Measurements from ENCODE around the gene CYP24A1. TPM values are rescaled to one million over a fixed set of nuclear protein-coding genes. Genes with fewer than 3 reads are reported as not detected.
"Not testable (repeated sequence)": the region's sequence is repeated elsewhere in the genome, so short reads cannot be mapped to it uniquely, and the experiment has no call there.

The CYP24A1 gene
- total RNA-seq, 1 donor from 2014 or later = 5.9 TPM

DNA sequence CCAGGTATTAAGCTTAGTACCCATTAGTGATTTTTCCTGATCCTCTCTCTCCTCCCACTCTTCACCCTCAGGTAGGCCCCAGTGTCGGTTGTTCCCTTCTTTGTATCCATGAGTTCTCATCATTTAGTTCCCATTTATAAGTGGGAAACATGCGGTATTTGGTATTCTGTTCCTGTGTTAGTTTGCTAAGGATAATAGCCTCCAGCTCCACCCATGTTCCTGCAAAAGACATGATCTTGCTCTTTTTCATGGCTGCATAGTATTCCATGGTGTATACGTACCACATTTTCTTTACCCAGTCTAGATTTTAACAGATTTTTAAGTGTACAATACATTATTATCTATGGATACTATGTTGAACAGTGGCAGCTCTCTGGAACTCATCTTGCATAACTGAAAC lies 44.4 kb downstream of the CYP24A1 start:
- Histone ChIP-seq H3K4me1 (peaks cover 8% of the 10 kb centered on the region), H3K27me3 (no peaks in the 10 kb centered on the region), H3K9me3 (no peaks in the 10 kb centered on the region), H3K4me3 (no peak overlapping the region), H3K36me3 (no peaks in the 10 kb centered on the region), H3K27ac (no peak overlapping the region)
- intact Hi-C loops (cut with DNase I) = no loop called here
- TF ChIP-seq POLR2AphosphoS5 (IDR thresholded peaks at IDR 0.05; ENCODE audit: insufficient read depth in 1 of 2, low read depth in 1 of 2) = no peak
- TF ChIP-seq, protein P1, sequence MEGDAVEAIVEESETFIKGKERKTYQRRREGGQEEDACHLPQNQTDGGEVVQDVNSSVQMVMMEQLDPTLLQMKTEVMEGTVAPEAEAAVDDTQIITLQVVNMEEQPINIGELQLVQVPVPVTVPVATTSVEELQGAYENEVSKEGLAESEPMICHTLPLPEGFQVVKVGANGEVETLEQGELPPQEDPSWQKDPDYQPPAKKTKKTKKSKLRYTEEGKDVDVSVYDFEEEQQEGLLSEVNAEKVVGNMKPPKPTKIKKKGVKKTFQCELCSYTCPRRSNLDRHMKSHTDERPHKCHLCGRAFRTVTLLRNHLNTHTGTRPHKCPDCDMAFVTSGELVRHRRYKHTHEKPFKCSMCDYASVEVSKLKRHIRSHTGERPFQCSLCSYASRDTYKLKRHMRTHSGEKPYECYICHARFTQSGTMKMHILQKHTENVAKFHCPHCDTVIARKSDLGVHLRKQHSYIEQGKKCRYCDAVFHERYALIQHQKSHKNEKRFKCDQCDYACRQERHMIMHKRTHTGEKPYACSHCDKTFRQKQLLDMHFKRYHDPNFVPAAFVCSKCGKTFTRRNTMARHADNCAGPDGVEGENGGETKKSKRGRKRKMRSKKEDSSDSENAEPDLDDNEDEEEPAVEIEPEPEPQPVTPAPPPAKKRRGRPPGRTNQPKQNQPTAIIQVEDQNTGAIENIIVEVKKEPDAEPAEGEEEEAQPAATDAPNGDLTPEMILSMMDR (IDR thresholded peaks at IDR 0.05) = no peak
- TF ChIP-seq POLR2A (IDR thresholded peaks at IDR 0.05) = no peak
- DNase-seq (ENCODE audit: extremely low spot score in 2 of 2) = no peak

DNA sequence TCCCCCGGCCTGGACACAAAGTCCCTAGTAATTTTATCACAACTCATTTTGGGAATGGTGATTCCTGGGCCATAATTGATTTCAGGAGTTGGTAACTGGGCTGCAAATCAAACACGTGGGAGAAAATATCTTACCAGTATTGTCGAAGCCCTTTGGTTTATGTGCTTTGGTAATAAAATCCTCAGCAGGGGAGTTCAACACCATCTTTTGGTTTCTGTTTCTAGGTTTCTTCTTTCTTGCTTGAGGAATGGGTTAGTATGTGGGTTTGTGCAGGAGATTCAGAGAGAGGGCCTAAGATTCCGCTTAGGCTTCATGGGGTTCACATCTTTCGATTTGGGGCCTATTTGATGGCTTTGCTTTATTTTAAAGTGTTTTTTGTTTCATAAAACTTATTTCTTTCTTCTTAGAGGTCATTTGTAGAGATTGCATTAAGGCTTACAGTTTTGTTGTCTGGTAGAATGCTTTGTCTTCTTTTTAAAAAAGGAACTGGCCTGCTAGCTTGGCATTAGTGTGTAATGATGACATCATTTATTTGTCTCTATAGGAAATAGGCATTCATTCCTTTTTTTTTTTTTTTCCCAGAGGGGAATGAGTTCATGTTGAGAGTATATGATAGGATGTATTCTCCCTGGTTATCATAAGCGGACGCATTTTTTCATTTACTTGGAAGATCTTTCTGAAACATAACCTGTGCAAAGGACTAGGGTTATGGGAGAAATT lies 45.8 kb downstream of the CYP24A1 start:
- Histone ChIP-seq H3K27me3 (no peaks in the 10 kb centered on the region), H3K36me3 (no peaks in the 10 kb centered on the region), H3K9me3 (no peaks in the 10 kb centered on the region), H3K27ac (no peak overlapping the region), H3K4me1 (peaks cover 14% of the 10 kb centered on the region), H3K4me3 (no peak overlapping the region)
- intact Hi-C loops (cut with DNase I) = no loop called here
- no peak for TF ChIP-seq POLR2A (IDR thresholded peaks at IDR 0.05)
- no peak for TF ChIP-seq POLR2AphosphoS5 (IDR thresholded peaks at IDR 0.05; ENCODE audit: insufficient read depth in 1 of 2, low read depth in 1 of 2)
- TF ChIP-seq, protein P1 (IDR thresholded peaks at IDR 0.05) = no peak
- no peak for DNase-seq (ENCODE audit: extremely low spot score in 2 of 2)

DNA sequence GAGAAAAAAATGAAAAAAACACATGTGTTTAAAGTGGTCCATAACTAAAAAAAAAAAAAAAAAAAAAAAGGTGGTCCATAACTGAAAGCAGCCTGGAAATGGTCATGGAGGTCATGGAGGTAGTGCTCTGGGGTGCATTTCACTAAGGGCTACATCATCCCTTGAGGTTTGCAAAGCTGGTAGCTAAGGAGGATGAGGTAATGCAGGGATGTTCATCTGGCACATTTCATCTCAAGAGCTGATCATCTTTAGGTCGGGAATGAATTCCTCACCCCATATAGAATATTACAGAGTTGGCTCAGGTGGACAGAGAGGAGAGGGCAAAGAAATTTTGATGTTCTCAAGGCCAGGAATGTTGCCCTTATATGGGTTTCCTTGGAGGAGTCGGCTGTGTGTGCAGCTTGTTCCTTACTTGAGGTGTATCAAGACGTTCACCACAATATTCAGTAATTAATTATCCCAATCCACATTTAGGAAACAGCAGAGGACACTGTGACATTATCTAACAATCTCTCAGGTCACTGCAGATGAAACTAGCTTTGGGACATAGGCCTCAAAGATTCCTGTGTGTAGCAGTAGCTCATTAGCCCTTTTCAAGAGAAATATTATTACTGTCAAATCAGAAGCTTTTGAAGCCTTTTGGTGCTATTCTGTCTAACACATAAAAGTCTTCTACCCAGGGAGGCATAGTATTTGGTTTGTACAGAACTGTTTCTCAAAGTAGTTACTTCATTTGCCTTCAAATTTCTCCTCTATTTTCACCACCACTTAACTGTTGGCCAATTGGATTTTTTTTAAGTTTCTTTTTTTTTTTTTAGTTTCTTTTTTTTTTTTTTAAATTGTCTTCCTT lies 46.8 kb downstream of the CYP24A1 start:
- H3K4me3 ChIP-seq = no peak overlapping the region

DNA sequence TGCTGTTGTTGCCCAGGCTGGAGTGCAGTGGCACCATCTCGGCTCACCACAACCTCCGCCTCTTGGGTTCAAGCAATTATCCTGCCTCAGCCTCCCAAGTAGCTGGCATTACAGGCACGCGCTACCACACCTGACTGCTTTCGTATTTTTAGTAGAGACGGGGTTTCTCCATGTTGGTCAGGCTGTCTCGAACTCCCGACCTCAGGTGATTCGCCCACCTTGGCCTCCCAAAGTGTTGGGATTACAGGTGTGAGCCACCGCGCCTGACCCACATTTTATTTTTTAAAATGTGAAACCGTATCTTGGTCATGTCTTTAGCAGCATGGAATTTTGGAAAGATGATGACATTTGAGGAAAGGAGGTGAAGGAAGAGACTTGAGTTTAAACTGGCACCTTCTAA lies 47.5 kb downstream of the CYP24A1 start:
- intact Hi-C loops (cut with DNase I) = not testable (repeated sequence)

More for the DNA sequence above, 46.8 kb downstream of the CYP24A1 start:
- intact Hi-C loops (cut with DNase I) = no loop called here
- Histone ChIP-seq H3K9me3 (no peaks in the 10 kb centered on the region), H3K4me1 (peaks cover 23% of the 10 kb centered on the region), H3K27me3 (no peaks in the 10 kb centered on the region), H3K36me3 (no peaks in the 10 kb centered on the region), H3K27ac (peak overlapping the region; percentile 23)
- TF ChIP-seq POLR2AphosphoS5 (IDR thresholded peaks at IDR 0.05; ENCODE audit: insufficient read depth in 1 of 2, low read depth in 1 of 2) = no peak
- no peak for TF ChIP-seq POLR2A (IDR thresholded peaks at IDR 0.05)
- TF ChIP-seq, protein P1 (IDR thresholded peaks at IDR 0.05) = no peak
- no peak for DNase-seq (ENCODE audit: extremely low spot score in 2 of 2)

DNA sequence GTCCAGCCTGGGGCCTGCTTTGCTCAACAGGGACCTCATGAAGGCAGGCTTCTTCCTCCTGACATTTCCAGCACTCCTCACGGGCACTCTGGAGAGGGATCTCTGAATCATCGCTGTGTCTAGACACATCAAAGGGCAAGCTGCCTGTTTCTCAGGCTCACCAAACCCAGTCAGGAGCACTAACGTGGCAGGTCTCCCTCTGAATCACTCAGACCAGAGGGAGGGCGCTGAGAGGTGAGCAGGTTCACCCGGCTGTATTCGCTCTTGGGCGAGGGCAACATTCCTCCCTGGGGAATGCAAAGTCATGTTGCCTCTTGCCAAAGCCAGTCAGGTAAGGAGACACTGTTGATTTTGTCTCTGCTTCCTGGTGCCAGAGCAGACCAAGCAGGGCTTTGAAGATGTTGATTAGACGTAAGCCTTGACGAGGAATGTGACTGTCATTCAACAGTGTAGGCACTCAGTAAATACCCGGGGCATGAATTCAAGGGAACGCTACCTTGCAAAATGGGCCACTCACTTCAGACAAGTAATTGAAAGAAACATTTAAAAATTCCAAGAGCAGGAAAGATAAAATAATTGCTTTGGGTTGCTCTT lies 50.1 kb downstream of the CYP24A1 start:
- TF ChIP-seq POLR2A (IDR thresholded peaks at IDR 0.05) (no peak), POLR2AphosphoS5 (IDR thresholded peaks at IDR 0.05; ENCODE audit: insufficient read depth in 1 of 2, low read depth in 1 of 2) (peak; percentile 69 to 76)
- TF ChIP-seq, protein P1 (IDR thresholded peaks at IDR 0.05) = no peak
- no peaks in the 10 kb centered on the region for H3K9me3 ChIP-seq
- H3K4me1 ChIP-seq = peaks cover 35% of the 10 kb centered on the region
- H3K27me3 ChIP-seq = no peaks in the 10 kb centered on the region
- DNase-seq (ENCODE audit: extremely low spot score in 2 of 2) = peak; percentile 97 to 98
- H3K27ac ChIP-seq = peak overlapping the region; percentile 85
- intact Hi-C loops (cut with DNase I) = no loop called here
- no peak overlapping the region for H3K4me3 ChIP-seq
- no peaks in the 10 kb centered on the region for H3K36me3 ChIP-seq

More for the DNA sequence above, 47.5 kb downstream of the CYP24A1 start:
- peaks cover 30% of the 10 kb centered on the region for H3K4me1 ChIP-seq
- H3K27me3 ChIP-seq; DNase-seq (ENCODE audit: extremely low spot score in 2 of 2); H3K36me3 ChIP-seq; H3K27ac ChIP-seq; H3K9me3 ChIP-seq; H3K4me3 ChIP-seq: not testable (repeated sequence)
